Activated CD4-positive, alpha-beta T cell treated with anti-CD3 and anti-CD28 coated beads for 48 hours (primary cell): ENCODE results near the gene ARL4A.

ENCODE experiments used
- DNase-seq: peaks from one replicate; pipeline ENCODE4 v3.0.0-alpha.2; 2020

ARL4A gene

DNA sequence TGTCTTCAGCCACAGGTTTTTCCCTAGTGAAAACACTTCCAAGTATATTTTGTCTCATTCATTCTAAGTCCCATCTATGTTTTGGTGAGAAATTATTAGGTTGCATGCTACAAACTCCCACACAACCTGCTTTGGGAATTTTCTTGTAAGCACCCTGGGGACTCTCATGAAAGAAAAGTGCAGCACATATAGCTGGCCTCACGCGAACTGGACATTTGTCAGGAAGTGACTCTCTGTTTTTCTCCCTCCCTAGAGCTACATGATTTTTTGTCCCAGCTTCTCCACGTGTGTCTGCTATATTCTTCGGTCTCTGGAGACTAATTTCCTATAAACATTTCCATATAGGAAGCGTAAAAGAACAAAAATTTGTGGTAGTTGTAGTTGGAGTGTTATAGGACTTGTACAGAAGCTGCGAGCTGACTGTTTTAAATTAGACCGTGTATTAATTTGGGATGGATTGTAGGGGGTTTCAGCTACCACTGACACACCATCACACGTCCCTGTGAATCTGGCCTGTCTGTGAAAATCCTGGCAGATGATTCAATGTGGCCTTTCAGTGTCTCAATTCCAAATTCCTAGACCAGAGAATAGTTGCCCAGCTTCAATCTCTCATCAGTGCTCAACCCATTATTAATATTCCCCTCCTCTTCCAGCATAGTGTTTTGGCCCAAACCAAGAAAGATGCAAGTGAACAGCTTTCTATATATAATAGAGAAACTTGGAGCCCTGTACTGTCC, 40.2 kb downstream of the ARL4A start:
- DNase-seq, result no peak

DNA sequence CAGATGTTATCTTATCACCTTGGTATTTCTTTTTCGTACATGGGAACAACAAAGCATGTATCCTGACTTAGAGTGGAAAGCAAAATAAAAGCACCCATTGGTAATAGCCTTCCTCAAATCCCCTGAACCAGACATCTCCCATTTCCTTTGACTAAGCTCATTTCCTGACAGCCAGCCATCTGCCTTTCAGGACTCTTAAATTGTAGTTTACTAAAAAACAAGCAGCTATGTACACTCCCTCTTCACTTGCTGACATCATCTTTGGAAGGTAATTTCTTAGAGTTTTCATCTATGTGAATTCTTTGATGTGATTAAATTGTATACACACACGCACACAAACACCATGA, 40.7 kb downstream of the ARL4A start:
- no peak for DNase-seq

DNA sequence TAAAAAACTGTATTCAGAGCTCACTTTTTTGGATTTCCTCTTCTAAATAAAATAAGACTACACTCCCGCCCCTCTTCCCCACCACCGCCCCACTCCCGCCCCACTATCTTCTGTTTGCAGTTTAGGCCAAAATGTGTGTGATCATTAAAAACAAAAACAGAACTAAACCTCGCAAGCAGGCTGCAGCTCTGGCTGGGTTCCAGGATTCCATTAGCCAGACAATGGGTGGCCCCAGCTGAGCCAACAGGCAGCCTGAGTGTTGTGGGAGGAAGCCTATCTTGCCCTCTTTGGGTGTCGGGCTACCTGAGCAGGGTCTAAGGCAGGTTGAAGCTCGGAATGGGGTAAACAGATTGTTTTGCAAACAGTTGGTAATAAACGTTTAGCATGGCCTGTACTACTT, 41.7 kb downstream of the ARL4A start:
- DNase-seq, result no peak

DNA sequence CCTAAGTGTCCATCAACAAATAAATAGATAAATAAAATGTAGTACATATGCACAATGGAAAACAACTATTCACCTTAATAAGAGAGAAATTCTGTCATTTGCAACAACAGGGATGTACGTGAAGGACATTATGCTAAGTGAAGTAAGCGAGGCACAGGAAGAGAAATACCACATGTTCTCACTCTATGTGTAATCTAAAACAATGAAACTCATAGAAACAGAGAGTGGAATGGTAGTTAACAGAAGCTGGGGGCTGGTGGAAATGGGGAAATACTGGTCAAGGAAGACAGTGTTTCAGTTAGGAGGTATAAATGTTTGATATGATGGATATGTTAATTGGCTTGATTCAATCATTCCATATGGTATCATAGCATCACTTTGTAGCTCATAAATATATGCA, 43.1 kb downstream of the ARL4A start:
- no peak for DNase-seq

DNA sequence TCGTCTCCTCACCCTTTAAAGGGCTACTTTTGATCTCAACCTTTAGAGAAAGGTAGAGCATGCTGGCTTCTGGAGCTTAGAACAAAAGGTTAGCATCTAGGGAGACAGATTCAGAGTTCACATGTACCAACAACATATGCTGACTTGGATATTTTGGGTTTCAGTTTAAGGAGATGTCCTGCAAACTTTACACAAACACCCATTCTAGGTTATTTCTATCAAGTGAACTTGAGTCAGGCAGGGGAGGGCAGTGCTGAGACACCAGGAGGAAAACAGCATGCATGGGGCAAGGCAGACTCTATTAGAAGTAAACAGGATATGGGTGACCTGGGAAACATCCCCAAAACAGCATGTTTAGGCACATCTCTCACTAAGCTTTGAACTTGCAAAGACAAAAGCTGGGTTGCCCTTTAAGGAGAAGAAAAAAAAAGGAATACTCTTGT, 43.8 kb downstream of the ARL4A start:
- DNase-seq, result no peak

DNA sequence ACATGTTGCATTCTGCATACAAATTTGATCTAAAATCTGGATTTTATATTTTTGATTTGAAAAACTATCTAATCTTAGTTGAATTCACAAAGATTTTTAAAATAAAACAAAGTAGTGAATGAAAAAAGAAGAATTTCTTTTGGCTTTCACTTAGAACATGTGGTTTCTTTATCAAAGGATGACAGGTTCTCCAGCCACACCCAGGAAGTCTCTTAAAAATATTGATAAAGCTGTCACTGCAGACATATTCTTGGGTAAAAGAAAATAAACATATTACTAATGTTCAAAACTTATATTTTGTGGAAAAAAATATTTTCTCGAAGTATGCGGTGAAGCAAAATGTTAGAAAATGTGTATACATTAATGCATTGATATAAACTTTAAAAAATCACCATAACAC, 44.3 kb downstream of the ARL4A start:
- DNase-seq, result no peak

DNA sequence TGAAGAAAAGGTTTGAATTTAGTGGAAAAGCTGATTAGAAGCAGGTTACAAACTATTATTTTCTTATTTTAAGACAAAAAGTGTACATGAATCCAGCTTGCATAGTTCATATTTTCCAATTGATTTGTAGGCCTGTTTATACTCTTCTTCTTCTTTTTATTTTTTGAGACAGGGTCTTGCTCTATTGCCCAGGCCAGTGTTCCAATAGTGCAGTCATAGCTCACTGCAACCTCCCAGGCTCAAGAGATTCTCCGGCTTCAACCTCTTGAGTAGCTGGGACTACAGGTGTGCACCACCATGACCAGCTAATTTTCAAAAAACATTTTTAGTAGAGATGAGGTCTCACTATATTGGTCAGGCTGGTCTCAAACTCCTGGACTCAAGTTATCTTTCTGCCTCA, 45.0 kb downstream of the ARL4A start:
- no peak for DNase-seq

DNA sequence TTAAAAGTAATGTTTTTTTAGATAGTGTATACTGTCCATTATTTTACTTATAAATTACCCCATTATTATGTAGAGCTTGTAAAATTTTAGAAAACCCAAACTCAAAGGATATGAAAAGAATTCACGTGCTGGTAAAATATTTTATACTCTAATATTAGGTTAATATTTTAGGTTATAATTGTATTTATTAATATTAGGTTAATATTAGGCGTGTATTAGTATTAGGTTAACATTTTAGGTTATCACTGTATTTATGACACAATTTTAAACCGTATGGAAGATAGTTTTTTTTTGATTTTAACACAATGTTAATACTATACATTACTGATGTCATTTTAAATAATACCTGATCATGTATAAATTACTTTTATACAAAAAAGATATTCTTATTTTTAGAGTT, 48.5 kb downstream of the ARL4A start:
- no peak for DNase-seq

DNA sequence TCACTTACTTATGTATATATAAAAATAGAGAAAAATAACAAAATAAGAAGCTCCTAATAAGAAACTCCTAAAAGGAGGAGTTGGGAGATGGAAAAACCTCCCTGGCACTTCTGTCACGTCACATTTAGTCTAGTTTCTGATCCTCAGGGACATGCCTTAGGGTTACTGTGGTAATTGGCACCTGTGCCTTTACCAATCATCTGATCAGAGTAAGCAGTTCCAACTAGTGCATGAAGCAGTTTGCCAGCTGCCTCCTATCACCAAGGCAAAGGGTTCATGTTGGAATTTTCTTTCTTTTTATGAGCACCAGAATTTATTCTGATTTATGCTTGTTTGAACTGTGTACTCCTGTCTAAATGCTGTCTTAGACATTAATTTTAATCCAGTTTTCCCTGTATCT, 49.9 kb downstream of the ARL4A start:
- DNase-seq, result no peak

DNA sequence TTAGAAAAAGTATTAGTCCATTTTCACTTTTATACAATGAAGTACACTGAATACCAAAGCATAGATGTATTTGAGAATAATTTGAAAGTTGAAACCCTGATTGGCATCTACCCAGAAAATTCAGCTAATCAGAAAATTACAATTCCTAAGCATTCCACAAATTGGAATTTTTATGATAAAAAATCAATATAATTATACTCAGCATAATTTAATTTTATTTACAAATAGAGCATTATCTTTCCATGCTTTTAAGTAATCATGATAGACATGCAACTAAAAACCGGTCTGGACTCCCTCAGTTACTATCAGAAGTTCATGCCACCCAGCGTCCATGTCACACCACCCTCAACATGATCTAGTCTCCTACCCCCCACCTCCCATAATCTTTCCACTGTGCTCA, 50.4 kb downstream of the ARL4A start:
- no peak for DNase-seq

DNA sequence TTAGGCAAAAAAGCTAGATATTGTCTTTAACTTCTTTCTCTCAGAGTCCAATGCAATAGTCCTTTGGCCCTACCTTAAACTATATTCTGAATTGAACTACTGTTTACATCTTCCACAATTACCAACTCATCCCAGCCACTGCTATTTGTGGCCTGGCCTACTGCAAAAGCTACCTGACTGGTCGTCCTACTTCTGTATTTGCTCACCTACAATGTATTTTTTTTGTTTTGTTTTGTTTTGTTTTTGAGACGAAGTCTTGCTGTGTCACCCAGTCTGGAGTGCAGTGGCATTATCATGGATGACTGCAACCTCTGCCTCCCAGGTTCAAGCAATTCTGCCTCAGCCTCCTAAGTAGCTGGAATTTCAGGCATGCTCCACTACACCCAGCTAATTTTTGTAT, 51.2 kb downstream of the ARL4A start:
- no peak for DNase-seq
